Stimulated activated naive CD8-positive, alpha-beta T cell treated with anti-CD3 and anti-CD28 coated beads, Interleukin-15, Interleukin-2, amounts not matched to agents 100 U/mL and 50 U/mL, for 24 hours (primary cell): ENCODE measurements around the gene SYCP1.
A peak's percentile ranks its signal among the peaks of the same experiment; 100 is the strongest.
"Not testable (repeated sequence)": the region's sequence is repeated elsewhere in the genome, so short reads cannot be mapped to it uniquely, and the experiment has no call there.

ENCODE experiments used
- ATAC-seq: fragments of 150-1000 bp; cut with Tn5 transposase; one replicate; pipeline ENCODE4 v1.10.0; 2021
- DNase-seq: peaks from one replicate; pipeline ENCODE4 v3.0.0; 2021

Gene SYCP1

DNA sequence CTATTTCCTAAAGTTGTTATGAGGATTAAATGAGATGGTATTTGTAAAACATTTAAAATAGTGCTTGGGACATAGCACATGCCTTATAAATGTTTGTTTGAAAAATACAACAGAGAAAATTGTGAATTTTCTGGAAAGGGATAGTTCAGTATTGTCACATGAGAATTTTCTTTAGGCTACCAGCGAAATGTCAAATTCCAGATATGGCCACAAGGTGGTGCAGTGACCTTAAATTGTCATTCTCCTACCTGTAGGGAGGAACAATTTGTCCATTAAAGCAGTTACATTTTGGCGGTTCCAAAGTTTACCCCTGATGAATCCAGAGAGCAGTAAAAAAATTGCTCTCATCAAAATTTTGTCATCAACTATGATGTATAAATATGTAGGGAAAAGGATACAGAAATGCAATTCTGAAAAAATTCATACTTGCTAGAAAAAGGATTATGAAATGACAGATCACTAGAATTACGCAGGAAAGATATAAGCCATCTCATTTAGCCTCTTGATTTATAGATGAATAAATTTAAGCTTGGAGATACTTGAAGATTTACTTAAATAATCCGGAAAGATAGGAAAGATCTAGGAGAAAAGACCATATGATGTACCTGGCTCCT, 124.7 kb downstream of the SYCP1 start:
- peak; percentile 70 for DNase-seq
- peak; percentile 32 for ATAC-seq

DNA sequence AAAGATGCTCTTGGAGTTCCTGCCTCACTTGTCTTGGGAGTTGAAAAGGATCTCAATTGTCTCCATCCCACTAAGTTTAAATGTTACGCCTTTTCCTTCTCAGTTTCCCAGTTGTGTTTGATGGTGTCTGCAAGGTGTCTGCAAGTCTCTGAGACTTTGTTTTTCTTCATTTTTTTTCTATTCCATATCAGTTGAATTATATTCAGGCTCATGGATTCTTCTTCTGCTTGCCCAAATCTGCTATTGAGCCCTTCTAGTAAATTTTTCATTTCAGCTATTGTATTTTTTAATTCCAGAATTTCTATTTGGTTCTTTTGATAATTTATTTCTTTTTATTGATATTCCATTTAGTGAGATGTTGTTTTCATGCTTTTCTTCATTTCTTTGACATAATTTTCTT, 127.6 kb downstream of the SYCP1 start:
- DNase-seq (no peak), ATAC-seq (no peak)

DNA sequence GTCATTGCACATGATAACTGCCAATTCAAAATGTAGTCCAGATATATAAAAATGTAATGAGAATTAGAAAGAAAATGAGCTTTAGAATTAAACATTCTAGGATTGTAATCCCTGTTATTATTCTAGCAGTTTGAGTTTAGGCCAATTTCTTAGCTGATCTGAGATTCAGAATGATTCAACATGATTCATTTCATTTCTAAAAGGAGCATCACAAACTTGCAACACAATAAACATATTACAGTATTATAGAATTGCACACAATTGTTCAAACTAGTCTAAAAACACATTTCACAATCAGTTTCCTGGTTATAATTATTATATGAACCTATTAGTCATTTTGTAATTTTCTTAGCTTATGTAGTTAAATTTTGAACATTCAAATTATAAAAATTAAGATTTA, 131.6 kb downstream of the SYCP1 start:
- ATAC-seq, result no peak
- DNase-seq, result no peak

DNA sequence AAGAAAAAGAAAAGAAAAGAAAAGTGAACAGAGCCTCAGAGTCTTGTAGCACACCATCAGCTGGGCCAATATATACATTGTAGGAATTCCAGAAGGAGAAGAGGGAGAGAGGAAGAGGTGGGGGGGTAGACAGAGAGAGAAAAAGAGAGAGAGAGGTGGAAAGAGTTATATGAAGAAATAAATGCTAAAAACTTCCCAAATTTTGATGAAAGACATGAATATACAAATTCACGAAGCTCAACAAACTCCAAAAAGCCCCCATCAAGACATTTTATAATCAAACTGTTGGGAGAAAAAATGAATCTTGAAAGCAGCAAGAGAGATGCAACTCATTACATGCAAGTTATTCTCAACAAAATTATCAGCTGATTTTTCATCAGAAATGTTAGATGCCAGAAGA, 133.4 kb downstream of the SYCP1 start:
- ATAC-seq, result no peak
- DNase-seq, result no peak

DNA sequence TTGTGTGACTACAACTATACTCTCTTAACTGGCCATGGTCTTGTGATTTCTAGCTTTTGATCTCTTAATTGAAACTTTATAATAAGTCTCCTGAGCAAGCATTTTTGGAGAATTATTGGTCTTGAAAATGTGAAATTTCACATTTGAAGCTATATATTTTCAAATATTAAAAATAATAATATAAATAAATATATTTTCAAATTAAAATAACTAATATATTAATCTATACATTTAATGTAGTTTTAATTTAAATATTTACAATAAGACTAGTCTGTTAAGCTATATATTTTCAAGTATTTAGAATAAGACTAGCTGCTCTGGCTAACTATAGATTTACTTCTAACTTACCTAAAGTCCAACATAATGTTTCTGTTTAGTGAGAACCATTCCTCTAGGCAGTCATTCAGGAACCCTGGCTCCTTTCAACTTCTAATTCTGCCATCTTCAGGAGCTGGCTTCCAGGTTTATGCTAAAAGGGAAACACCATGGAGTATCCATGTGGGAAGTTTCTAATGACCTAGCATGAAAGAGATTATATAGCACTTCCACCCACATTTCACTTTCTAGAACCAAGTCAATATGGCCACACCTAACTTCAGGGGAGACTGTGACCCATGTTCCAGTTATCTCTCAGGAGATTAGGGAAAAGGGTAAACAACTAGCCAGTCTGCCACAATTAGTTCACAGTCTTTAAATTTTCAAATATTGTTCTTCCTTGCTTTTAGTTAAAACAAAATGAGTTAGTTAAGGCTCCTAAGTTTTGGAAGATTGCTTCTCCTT, 143.0 kb downstream of the SYCP1 start:
- DNase-seq (no peak), ATAC-seq (no peak)

DNA sequence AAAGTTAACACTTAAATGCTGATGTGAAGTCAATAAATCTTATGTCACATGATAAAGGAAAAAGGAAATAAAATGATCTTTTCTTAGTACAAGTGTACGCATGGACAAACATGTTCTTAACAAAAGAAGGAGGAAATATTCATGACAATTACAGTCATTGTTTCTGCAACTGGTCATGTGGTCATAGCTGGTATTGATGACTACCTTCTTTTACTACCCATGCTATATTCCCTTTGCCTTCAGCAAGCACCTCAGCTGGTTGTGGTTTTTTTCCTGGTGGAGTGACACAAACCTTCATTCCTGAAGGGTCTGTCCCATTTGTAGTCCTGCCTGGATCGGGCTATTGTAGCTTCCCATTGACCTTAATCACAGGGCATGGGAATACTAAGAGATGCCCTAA, 151.5 kb downstream of the SYCP1 start:
- no peak for ATAC-seq
- DNase-seq, result no peak

DNA sequence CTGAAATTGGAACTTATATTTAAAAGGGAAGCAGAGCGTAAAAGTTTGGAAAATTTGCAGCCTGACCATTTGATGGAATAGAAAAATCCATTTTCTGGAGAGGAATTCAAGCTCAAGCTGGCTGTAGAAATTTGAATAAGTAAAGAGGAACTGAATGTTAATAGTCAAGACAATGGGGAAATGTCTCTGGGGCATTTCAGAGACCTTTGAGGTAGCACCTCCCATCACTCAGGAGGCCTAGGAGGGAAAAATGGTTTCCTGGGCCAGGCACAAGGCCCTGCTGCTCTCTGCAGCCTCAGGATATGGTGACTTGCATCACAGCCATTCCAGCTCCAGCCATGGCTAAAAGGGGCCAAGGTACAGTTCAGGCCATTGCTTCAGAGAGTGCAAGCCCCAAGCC, 157.3 kb downstream of the SYCP1 start:
- ATAC-seq (no peak), DNase-seq (no peak)

DNA sequence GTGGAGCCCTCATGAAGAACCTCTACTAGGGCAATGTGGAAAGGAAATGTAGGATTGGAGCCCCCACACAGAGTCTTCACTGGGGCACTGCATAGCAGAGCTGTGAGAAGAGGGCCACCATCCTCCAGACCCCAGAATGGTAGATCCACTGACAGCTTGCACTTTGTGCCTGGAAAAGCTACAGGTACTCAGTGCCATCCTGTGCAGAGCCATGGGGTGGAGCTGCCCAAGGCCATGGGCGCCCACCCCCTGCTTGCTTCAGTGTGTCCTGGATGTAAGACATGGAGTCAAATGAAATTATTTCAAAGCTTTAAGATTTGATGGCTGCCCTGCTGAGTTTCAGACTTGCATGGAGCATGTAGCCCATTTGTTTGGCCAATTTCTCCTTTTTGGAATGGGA, 157.8 kb downstream of the SYCP1 start:
- DNase-seq (no peak), ATAC-seq (no peak)

DNA sequence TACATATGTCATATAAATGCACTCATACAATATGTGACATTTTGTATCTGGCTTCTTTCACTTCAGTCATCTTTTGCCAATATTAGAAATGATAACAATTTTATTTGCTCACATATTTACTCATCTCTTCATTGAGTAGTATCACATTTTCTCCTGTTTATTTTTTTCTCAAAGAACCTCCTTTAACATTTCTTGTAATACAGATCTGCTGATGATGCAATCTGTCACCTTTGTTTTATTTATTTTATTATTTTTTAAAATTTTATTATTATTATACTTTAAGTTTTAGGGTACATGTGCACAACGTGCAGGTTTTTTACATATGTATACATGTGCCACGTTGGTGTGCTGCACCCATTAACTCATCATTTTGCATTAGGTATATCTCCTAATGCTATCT, 159.1 kb downstream of the SYCP1 start:
- ATAC-seq (no peak), DNase-seq (no peak)

DNA sequence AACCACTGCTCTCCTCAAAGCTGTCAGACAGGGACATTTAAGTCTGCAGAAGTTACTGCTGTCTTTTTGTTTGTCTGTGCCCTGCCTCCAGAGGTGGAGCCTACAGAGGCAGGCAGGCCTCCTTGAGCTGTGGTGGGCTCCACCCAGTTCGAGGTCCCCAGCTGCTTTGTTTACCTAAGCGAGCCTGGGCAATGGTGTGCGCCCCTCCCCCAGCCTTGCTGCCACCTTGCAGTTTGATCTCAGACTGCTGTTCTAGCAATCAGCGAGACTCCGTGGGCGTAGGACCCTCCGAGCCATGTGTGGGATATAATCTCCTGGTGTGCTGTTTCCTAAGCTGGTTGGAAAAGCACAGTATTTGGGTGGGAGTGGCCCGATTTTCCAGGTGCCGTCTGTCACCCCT, 164.9 kb downstream of the SYCP1 start:
- not testable (repeated sequence) for DNase-seq, ATAC-seq

DNA sequence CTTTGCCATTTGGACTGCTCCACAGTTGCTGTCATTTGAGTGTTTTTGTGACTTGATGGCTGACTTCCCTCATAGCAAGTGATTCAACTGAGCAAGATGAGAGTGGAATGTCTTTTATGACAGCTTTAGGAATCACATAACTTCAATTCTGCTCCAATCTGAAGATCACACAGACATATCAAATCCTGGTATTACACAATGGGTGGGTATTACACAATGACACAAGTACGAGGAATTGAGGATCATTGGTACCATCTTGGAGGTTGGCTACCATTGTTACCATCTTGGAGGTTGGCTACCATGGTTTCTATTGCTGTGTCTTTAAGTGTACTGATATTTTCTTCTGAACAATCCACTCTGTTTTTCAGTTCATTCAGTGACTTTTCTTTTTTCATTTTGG, 166.5 kb downstream of the SYCP1 start:
- DNase-seq (no peak), ATAC-seq (no peak)

DNA sequence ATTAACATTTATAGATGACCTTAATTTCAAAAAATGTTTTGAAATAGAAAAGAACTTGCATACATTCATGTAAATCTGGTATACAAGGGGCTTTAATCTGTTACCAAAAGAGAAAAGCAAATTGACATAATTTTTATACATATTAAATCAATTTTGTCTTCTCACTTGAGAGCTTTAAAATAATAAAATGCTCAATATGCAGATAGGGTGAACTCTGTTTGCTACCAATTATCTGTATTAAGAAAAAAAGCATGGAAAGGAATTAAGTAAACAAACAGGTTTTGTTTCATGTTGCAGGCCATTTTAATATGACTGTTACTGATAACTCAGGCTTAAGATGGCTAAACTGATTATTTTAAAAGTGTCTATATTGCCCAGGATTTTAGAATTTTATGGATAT, 168.9 kb downstream of the SYCP1 start:
- DNase-seq (no peak), ATAC-seq (no peak)

DNA sequence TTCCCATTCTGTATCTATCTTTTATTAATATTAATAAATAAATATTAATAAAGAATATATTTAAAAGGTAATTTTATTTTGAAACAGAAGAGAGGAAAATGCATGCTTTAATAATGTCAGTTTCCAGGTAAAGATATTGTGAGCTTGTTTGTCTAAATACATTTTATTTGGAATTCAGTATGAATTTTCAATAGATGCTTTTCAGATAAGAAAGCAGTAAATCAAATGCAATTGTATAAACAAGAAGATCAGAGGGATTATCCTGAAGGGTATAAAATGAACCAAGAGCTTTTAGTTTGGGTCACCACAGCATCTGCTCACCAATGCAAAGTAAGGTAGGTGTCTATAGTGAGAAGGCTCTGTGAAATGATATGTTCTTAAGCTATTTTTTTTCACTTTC, 174.9 kb downstream of the SYCP1 start, which contains the start of gene TSHB:
Gene TSHB (plus strand): TSS at position 301 of the 400 bp plus-strand sequence. CDS start 3,537 bp downstream, outside the sequence.
- ATAC-seq, result no peak

DNA sequence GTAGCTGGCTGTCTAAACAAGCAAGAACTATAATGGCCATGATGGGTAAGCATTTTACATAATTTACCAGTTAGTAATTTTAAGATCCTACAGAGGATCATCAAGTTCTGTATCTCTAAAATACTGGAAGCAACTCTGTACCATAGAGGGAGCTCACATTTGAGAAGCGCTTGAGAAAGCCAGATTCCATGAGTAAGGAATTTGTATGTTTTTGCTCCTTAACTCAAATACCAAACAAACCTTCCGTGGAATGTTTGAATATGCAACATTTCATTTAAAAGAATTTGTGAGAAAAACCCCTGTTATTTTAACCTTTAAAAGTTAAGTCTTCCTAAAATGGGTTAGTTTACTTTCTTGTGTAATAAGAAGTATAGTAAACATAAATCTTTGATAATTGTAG, 176.9 kb downstream of the SYCP1 start:
- no peak for ATAC-seq
- no peak for DNase-seq

More for the DNA sequence above, 174.9 kb downstream of the SYCP1 start, which contains the start of gene TSHB:
- no peak for DNase-seq

DNA sequence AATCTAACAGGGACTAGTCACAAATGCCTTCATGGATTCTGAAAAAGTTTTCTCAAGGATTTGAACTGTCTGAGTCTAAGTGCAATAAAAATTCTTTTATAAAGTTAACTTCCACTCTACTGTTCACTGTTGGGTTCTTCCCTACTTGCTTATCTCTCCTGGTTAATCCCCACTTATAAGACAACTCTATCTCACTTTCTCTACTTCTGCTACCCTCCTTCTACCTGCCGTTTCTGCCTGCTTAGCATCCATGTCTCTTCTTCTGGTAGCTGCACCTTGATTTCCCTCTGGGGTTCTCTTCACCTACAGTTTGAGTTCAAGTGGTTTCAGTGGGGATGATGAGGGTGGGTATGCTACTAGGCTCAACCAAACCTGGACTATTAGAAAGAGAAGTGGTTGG, 181.0 kb downstream of the SYCP1 start:
- DNase-seq (no peak), ATAC-seq (no peak)

DNA sequence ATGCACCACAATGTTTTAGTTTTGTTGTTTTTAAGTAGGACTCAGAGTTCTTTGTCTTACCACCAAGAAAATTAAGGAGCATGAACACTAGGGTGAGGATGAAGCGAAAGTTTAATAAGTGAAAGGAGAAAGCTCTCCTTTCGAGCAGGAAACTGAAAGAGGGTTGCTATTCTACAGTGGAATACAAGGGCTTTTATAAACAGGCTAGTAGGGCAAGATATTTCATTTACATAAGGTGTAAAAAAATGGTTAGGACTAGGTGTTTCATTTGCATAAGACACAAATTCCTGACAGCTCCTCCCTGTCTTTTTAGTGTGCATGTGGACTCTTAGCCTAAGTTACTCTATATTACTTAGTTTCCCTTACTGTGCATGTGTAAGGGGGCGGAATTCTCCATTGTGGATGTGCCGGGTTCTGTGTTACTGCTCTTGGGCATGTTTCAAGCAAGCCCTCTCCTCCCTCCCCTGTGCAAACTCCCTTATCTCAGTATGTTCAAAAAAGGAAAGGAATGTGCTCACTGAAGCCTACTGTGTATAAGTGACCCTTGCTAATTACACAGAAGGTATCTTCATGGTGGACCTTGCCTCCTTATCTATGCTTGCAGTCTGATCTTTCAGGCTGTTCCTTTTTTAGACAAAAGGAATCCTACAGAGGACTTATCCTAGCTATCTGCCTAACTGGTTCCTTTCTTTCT, 182.3 kb downstream of the SYCP1 start:
- no peak for ATAC-seq
- no peak for DNase-seq

DNA sequence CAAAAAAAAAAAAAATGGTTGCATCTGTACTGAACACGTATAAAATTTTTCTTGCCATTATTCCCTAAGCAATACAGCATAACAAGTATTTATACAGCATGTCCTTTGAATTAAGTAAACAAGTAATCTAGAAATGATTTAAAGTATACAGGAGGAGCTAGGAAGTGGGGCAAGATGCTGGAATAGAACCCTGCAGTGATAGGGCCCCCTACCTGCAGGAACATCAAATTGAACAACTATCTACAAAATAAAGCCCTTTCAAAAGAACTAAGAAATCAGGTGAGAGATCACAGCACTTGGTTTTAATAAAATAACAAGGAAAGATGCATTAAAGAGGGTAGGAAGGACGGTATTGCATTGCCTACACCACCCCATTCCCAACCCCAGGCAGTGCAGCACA, 185.8 kb downstream of the SYCP1 start:
- DNase-seq, result no peak
- ATAC-seq, result no peak

DNA sequence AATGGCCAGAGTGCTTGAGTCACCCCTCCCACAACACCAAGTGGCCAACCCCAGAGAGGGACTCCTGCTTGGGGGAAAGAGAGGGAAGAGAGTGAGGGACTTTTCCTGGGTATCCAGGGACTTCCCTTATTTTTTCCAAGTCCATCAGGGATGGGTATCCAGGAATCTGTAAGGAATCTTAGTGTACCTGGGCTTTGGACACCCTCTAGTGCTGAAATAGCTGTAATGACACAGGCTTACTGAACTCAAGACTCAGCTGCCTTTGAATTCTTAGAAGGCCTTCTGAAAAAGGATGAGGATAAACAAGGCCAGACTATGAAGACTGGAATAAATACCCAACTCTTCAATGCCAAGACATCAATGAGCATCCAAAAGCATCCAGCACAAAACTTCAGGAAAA, 187.0 kb downstream of the SYCP1 start:
- ATAC-seq (no peak), DNase-seq (no peak)
